Fibroblast of lung (primary cell): ENCODE measurements around the gene CDH4. TPM values are rescaled to one million over a fixed set of nuclear protein-coding genes. Genes with fewer than 3 reads are reported as not detected.

Experiments
- DNase-seq, 2 donors: peaks; one replicate each; pipeline versions ENCODE4 v3.0.0 to v3.0.0-alpha.2; 2010; ENCODE audit warnings: low read depth in 2 of 2
- H2AFZ ChIP-seq: 2 replicates; pipeline ENCODE4 v1.5.1; 2012; ENCODE audit warnings: low read length, control low read depth, inconsistent platforms
- H3K27ac ChIP-seq: 2 replicates; pipeline ENCODE4 v1.5.1; 2011; ENCODE audit warnings: low read length, control low read depth; ENCODE audit not compliant: insufficient read depth
- H3K27me3 ChIP-seq: 2 replicates; pipeline ENCODE4 v1.5.1; 2011; ENCODE audit warnings: mild to moderate bottlenecking, low read length; ENCODE audit not compliant: control insufficient read depth, insufficient read depth
- H3K36me3 ChIP-seq: 2 replicates; pipeline ENCODE4 v1.5.1; 2011; ENCODE audit warnings: low read length; ENCODE audit not compliant: control insufficient read depth, insufficient read depth
- H3K4me1 ChIP-seq: 2 replicates; pipeline ENCODE4 v1.5.1; 2011; ENCODE audit warnings: low read length; ENCODE audit not compliant: control insufficient read depth, insufficient read depth; ENCODE audit errors: extremely low read depth
- H3K4me2 ChIP-seq: 2 replicates; pipeline ENCODE4 v1.5.1; 2011; ENCODE audit warnings: low read length, control low read depth; ENCODE audit not compliant: insufficient read depth; ENCODE audit errors: extremely low read depth
- H3K4me3 ChIP-seq, 4 experiments: fragments of 200-600 bp in 1 of 4; sonication (generic) in 1 of 4; replicated peaks in 1 of 4; 2 replicates each; pipeline ENCODE4 v1.5.1; 2011 to 2016; ENCODE audit warnings: low read length in 4 of 4, low read depth in 3 of 4, mild to moderate bottlenecking in 3 of 4, control low read depth in 2 of 4, inconsistent platforms in 1 of 4, mixed read lengths in 1 of 4; ENCODE audit not compliant: insufficient read depth in 1 of 4; ENCODE audit errors: control extremely low read depth in 1 of 4
- H3K79me2 ChIP-seq: 2 replicates; pipeline ENCODE4 v1.5.1; 2012; ENCODE audit warnings: mild to moderate bottlenecking, low read length, inconsistent platforms; ENCODE audit not compliant: control insufficient read depth, insufficient read depth
- H3K9ac ChIP-seq: 2 replicates; pipeline ENCODE4 v1.5.1; 2011; ENCODE audit warnings: mild to moderate bottlenecking, low read length, control low read depth; ENCODE audit not compliant: insufficient read depth
- H3K9me3 ChIP-seq: 2 replicates; pipeline ENCODE4 v1.5.1; 2012; ENCODE audit warnings: low read depth, low read length; ENCODE audit not compliant: control insufficient read depth, insufficient read depth
- H4K20me1 ChIP-seq: 2 replicates; pipeline ENCODE4 v1.5.1; 2011; ENCODE audit warnings: low read length; ENCODE audit not compliant: control insufficient read depth, insufficient read depth; ENCODE audit errors: extremely low read depth
- EZH2 ChIP-seq: IDR thresholded peaks from 2 replicates; pipeline ENCODE4 v1.5.1; 2012; ENCODE audit warnings: low read length, control low read depth, mild to moderate bottlenecking; ENCODE audit errors: missing control alignments
- polyA plus RNA-seq, 2 donors: library from polyadenylated mRNA; depleted of rRNA in 1 of 2; stranded (reverse) in 1 of 2; unstranded in 1 of 2; fragments of >200 nt; gene quantifications; 2 replicates each; pipeline ENCODE4 v1.2.1, GENCODE V29; 2011 to 2012; ENCODE audit warnings: missing spikeins in 1 of 2
- total RNA-seq: library from RNA; depleted of rRNA; stranded (reverse); fragments of >200 nt; gene quantifications from 2 replicates; pipeline ENCODE4 v1.2.1, GENCODE V29; 2014
- TF ChIP-seq, protein P1 (sequence below), 2 donors: IDR thresholded peaks in 1 of 2; conservative IDR thresholded peaks in 1 of 2; 1 replicate in 1 of 2; 2 replicates in 1 of 2; pipeline ENCODE4 v1.5.1; 2011 to 2012; ENCODE audit warnings: low read length in 2 of 2, control low read depth in 1 of 2, inconsistent platforms in 1 of 2, low read depth in 1 of 2, mild to moderate bottlenecking in 1 of 2

The CDH4 gene
- total and polyA plus RNA-seq, 2 donors (not counting 1 experiment from before 2014, with no cell fraction given): 4.8 to 6.8 TPM

DNA sequence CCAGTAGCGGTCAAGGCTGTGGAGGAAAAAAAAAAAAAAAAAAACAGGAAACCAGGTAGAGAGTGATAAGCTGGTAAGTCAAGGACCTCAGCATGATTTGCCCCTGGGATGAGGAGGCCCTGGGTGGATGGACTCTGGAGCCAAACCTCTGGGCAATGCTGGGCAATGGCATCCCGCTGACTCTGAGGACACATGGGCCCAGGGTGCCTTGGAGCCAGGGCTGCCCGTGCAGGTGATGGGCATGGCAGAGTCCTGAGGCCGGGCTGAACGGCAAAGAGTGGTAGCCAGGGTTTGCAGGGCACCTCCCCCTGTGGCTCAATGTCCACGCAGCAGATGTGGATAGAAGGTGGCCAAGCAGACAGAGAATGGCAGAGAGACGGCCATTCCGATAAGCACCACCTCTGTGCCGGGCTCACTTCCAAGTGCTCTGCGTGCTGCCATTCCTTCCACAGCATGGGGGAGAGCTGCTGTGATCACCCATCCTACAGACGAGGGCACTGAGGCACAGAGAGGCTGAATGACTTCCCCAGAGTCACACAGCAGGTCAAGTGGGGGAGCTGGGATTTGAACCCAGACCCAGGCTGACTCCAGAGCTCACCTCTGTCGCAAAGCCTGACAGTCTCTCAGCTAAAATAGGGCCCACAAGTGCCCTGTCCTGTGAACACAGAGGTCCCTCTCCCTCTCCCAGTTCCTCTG is 353.9 kb downstream of the CDH4 start:
- Histone ChIP-seq H3K9ac (no peak overlapping the region), H3K4me3 (no peak overlapping the region), H3K27me3 (no peaks in the 10 kb centered on the region), H3K27ac (no peak overlapping the region), H3K4me1 (no peaks in the 10 kb centered on the region), H3K9me3 (no peaks in the 10 kb centered on the region), H3K36me3 (no peaks in the 10 kb centered on the region), H4K20me1 (no peaks in the 10 kb centered on the region), H3K4me2 (no peak overlapping the region), H3K79me2 (no peaks in the 10 kb centered on the region), H2AFZ (no peak overlapping the region)
- TF ChIP-seq, protein P1, sequence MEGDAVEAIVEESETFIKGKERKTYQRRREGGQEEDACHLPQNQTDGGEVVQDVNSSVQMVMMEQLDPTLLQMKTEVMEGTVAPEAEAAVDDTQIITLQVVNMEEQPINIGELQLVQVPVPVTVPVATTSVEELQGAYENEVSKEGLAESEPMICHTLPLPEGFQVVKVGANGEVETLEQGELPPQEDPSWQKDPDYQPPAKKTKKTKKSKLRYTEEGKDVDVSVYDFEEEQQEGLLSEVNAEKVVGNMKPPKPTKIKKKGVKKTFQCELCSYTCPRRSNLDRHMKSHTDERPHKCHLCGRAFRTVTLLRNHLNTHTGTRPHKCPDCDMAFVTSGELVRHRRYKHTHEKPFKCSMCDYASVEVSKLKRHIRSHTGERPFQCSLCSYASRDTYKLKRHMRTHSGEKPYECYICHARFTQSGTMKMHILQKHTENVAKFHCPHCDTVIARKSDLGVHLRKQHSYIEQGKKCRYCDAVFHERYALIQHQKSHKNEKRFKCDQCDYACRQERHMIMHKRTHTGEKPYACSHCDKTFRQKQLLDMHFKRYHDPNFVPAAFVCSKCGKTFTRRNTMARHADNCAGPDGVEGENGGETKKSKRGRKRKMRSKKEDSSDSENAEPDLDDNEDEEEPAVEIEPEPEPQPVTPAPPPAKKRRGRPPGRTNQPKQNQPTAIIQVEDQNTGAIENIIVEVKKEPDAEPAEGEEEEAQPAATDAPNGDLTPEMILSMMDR (conservative IDR thresholded peaks at IDR 0.05 in 1 of 2, IDR thresholded peaks at IDR 0.05 in 1 of 2; ENCODE audit: low read depth in 1 of 2, low read length in 2 of 2): no peak
- TF ChIP-seq EZH2: no peak
- DNase-seq: no peak

- DNase-seq: peak; percentile 25 to 33
Observed at GRCh38 chr20:61608275-61609085, 356.4 kb downstream of the CDH4 start.

DNA sequence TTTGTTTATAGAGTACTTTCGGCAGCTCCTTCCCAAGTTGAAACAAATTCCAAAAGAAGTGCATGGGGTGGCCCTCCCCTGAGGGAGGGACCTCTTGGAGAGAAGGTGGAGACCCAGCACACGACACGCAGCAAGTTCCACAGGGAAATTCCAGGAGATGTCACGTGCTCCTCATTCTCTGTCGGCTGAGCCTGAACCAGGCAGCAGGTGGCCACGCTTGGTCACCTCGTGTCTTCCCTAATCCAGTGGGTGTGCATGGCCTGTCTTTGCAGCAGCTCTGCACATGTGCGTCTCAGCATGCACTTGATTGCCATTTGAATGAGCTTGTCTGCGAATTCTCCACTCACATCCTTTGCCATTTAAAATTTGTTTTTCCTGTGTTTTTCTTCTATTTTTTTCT is 357.4 kb downstream of the CDH4 start:
- Histone ChIP-seq H3K27ac (no peak overlapping the region), H3K4me3 (no peak overlapping the region), H3K27me3 (no peaks in the 10 kb centered on the region), H3K4me2 (no peak overlapping the region), H3K9me3 (no peaks in the 10 kb centered on the region), H3K9ac (no peak overlapping the region), H3K4me1 (no peaks in the 10 kb centered on the region), H3K79me2 (no peaks in the 10 kb centered on the region), H3K36me3 (no peaks in the 10 kb centered on the region), H4K20me1 (no peaks in the 10 kb centered on the region), H2AFZ (no peak overlapping the region)
- TF ChIP-seq, protein P1 (conservative IDR thresholded peaks at IDR 0.05 in 1 of 2, IDR thresholded peaks at IDR 0.05 in 1 of 2; ENCODE audit: low read depth in 1 of 2, low read length in 2 of 2): no peak
- TF ChIP-seq EZH2: no peak
- no peak for DNase-seq

More at GRCh38 chr20:61608275-61609085, 356.4 kb downstream of the CDH4 start:
- Histone ChIP-seq H3K36me3 (no peaks in the 10 kb centered on the region), H3K4me3 (no peak overlapping the region), H3K4me2 (no peak overlapping the region), H3K9ac (no peak overlapping the region), H2AFZ (no peak overlapping the region), H4K20me1 (no peaks in the 10 kb centered on the region), H3K27ac (no peak overlapping the region), H3K27me3 (no peaks in the 10 kb centered on the region), H3K79me2 (no peaks in the 10 kb centered on the region), H3K9me3 (no peaks in the 10 kb centered on the region), H3K4me1 (no peaks in the 10 kb centered on the region)
- TF ChIP-seq, protein P1 (conservative IDR thresholded peaks at IDR 0.05 in 1 of 2, IDR thresholded peaks at IDR 0.05 in 1 of 2; ENCODE audit: low read depth in 1 of 2, low read length in 2 of 2): no peak
